Liver (tissue), 9 donors: ENCODE measurements around the gene NLK. TPM values are rescaled to one million over a fixed set of nuclear protein-coding genes. Genes with fewer than 3 reads are reported as not detected.

ENCODE experiments used
- DNase-seq: peaks from one replicate; pipeline ENCODE4 v3.0.0-alpha.2; 2017; ENCODE audit warnings: low spot score
- H3K27ac ChIP-seq, 2 donors: one replicate each; pipeline ENCODE4 v1.7.0; 2013; ENCODE audit warnings: inconsistent platforms in 2 of 2, low read length in 2 of 2, control low read depth in 1 of 2, low read depth in 1 of 2, mild to moderate bottlenecking in 1 of 2
- H3K27me3 ChIP-seq, 4 donors: one replicate each; pipeline versions ENCODE4 v1.6.1 to v1.7.0; 2013; ENCODE audit warnings: low read length in 3 of 4, inconsistent platforms in 1 of 4, mild to moderate bottlenecking in 1 of 4, moderate library complexity in 1 of 4; ENCODE audit not compliant: control insufficient read depth in 4 of 4, insufficient read depth in 4 of 4
- H3K36me3 ChIP-seq, 4 donors: one replicate each; pipeline versions ENCODE4 v1.6.1 to v1.7.0; 2013; ENCODE audit warnings: low read length in 3 of 4, mild to moderate bottlenecking in 3 of 4, low read depth in 1 of 4, moderate library complexity in 1 of 4; ENCODE audit not compliant: control insufficient read depth in 4 of 4, insufficient read depth in 3 of 4
- H3K4me1 ChIP-seq, 4 donors: one replicate each; pipeline versions ENCODE4 v1.6.1 to v1.7.0; 2013; ENCODE audit warnings: low read length in 3 of 4, mild to moderate bottlenecking in 3 of 4, moderate library complexity in 1 of 4; ENCODE audit not compliant: control insufficient read depth in 4 of 4, insufficient read depth in 4 of 4
- H3K4me3 ChIP-seq, 3 donors: one replicate each; pipeline versions ENCODE4 v1.6.1 to v1.7.0; 2013; ENCODE audit warnings: low read length in 3 of 3, control low read depth in 1 of 3, low read depth in 1 of 3, mild to moderate bottlenecking in 1 of 3
- H3K9ac ChIP-seq, 2 donors: one replicate each; pipeline ENCODE4 v1.7.0; 2013; ENCODE audit warnings: low read length in 2 of 2, mild to moderate bottlenecking in 2 of 2, moderate library complexity in 2 of 2, control low read depth in 1 of 2, low read depth in 1 of 2
- H3K9me3 ChIP-seq, 4 donors: one replicate each; pipeline versions ENCODE4 v1.6.1 to v1.7.0; 2013; ENCODE audit warnings: low read length in 3 of 4; ENCODE audit not compliant: control insufficient read depth in 4 of 4
- ATF3 ChIP-seq: IDR thresholded peaks from 2 replicates; pipeline ENCODE4 v1.6.1; 2016; ENCODE audit warnings: antibody characterized with exemption
- EGR1 ChIP-seq, 2 donors: IDR thresholded peaks; 2 replicates each; pipeline ENCODE4 v1.6.1; 2016 to 2018; ENCODE audit warnings: antibody characterized with exemption in 2 of 2, low read depth in 2 of 2
- FOXA1 ChIP-seq: IDR thresholded peaks from 2 replicates; pipeline ENCODE4 v1.6.1; 2016; ENCODE audit warnings: antibody characterized with exemption
- FOXA2 ChIP-seq: IDR thresholded peaks from 2 replicates; pipeline ENCODE4 v1.6.1; 2016; ENCODE audit warnings: antibody characterized with exemption
- GABPA ChIP-seq, 2 donors: IDR thresholded peaks in 1 of 2; conservative IDR thresholded peaks in 1 of 2; 2 replicates each; pipeline ENCODE4 v1.6.1; 2016; ENCODE audit warnings: antibody characterized with exemption in 2 of 2, mild to moderate bottlenecking in 1 of 2, moderate library complexity in 1 of 2
- HNF4A ChIP-seq, 2 donors: conservative IDR thresholded peaks; 2 replicates each; pipeline ENCODE4 v1.6.1; 2016; ENCODE audit warnings: antibody characterized with exemption in 2 of 2, mild to moderate bottlenecking in 2 of 2
- HNF4G ChIP-seq: IDR thresholded peaks from 2 replicates; pipeline ENCODE4 v1.6.1; 2016; ENCODE audit warnings: antibody characterized with exemption
- RXRA ChIP-seq, 2 donors: IDR thresholded peaks; 2 replicates each; pipeline ENCODE4 v1.6.1; 2017 to 2018; ENCODE audit warnings: antibody characterized with exemption in 2 of 2, mild to moderate bottlenecking in 1 of 2
- YY1 ChIP-seq: IDR thresholded peaks from 2 replicates; pipeline ENCODE4 v1.6.1; 2016; ENCODE audit warnings: antibody characterized with exemption, mild to moderate bottlenecking
- ZBTB33 ChIP-seq: IDR thresholded peaks from 2 replicates; pipeline ENCODE4 v1.6.1; 2016; ENCODE audit warnings: antibody characterized with exemption
- WGBS: extraction: QIAGEN DNeasy Blood & Tissue Kit; methylation state at CpG from one replicate; pipeline ENCODE4 v1.1.7; 2013; 5-methylcytosine and 5-hydroxymethylcytosine counted together
- polyA plus RNA-seq, 2 donors: library from polyadenylated mRNA; stranded (reverse) in 1 of 2; unstranded in 1 of 2; fragments of 200-250 nt in 1 of 2; fragments of >200 nt in 1 of 2; fragmentation: Nextera tagmentation in 1 of 2; extraction: Ambion mirVana in 1 of 2; gene quantifications; one replicate each; pipeline versions ENCODE4 v1.2.1 to v1.2.3, GENCODE V29; 2013 to 2015
- total RNA-seq, 2 donors: library from RNA; depleted of rRNA; stranded (reverse); fragments of >200 nt; gene quantifications; one replicate each; pipeline ENCODE4 v1.2.3, GENCODE V29; 2014
- TF ChIP-seq, protein P1 (sequence below): fragments of 150-350 bp; IDR thresholded peaks from 2 replicates; pipeline ENCODE4 v1.5.1; 2017; ENCODE audit warnings: improper control_type of control experiment, low read depth, low read length; ENCODE audit not compliant: missing input control
- TF ChIP-seq, protein P2 (sequence below): IDR thresholded peaks from 2 replicates; pipeline ENCODE4 v1.6.1; 2016; ENCODE audit warnings: antibody characterized with exemption
- donor health status: healthy.
- donor health status: healthy.
- donor health status: healthy.
- donor health status: healthy.
- donor health status: healthy.

Gene NLK
- total and polyA plus RNA-seq, 4 donors: 4.4 to 17.4 (median 9.2) TPM

GRCh38 chr17:28127196-28127595 is 84.7 kb downstream of the NLK start:
- TF ChIP-seq, protein P1, sequence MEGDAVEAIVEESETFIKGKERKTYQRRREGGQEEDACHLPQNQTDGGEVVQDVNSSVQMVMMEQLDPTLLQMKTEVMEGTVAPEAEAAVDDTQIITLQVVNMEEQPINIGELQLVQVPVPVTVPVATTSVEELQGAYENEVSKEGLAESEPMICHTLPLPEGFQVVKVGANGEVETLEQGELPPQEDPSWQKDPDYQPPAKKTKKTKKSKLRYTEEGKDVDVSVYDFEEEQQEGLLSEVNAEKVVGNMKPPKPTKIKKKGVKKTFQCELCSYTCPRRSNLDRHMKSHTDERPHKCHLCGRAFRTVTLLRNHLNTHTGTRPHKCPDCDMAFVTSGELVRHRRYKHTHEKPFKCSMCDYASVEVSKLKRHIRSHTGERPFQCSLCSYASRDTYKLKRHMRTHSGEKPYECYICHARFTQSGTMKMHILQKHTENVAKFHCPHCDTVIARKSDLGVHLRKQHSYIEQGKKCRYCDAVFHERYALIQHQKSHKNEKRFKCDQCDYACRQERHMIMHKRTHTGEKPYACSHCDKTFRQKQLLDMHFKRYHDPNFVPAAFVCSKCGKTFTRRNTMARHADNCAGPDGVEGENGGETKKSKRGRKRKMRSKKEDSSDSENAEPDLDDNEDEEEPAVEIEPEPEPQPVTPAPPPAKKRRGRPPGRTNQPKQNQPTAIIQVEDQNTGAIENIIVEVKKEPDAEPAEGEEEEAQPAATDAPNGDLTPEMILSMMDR: no peak
- no peak for TF ChIP-seq YY1
- no peak for TF ChIP-seq EGR1 (IDR thresholded peaks at IDR 0.05; ENCODE audit: low read depth in 2 of 2)
- TF ChIP-seq RXRA (IDR thresholded peaks at IDR 0.05): no peak

DNA sequence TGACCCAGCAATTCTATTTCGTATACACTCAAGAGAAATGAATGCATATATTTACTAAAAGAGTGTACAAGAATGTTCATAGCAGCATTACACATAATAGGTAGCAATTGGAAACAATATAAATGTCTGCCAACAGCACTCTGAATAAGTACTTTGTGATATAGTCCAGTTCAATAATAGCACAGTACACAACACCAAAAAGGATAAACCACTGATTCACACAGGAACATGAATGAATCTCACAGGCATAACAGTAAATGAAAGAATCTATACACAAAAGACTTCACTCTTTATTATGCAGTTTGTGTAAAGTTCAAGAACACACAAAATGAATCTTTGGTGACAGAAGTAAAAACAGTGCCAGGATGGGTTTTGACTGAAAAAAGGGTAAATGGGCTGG is 86.3 kb downstream of the NLK start:
- Histone ChIP-seq H3K9me3 (no peaks in the 10 kb centered on the region), H3K4me3 (no peak overlapping the region), H3K27ac (no peak overlapping the region), H3K27me3 (no peaks in the 10 kb centered on the region), H3K4me1 (peaks cover 0 to 7% (median 5%) of the 10 kb centered on the region in 4 donors), H3K36me3 (peaks cover 0 to 8% (median 0%) of the 10 kb centered on the region in 4 donors), H3K9ac (no peak overlapping the region)
- no peak for DNase-seq
- 94% methylated on average over 1 of the region's 1 CpG for WGBS
- TF ChIP-seq ZBTB33: no peak
- TF ChIP-seq RXRA (IDR thresholded peaks at IDR 0.05): no peak
- TF ChIP-seq, protein P1: no peak
- TF ChIP-seq ATF3: no peak
- TF ChIP-seq FOXA1: no peak
- TF ChIP-seq GABPA (IDR thresholded peaks at IDR 0.05 in 1 of 2, conservative IDR thresholded peaks at IDR 0.05 in 1 of 2): no peak
- TF ChIP-seq HNF4G: no peak
- no peak for TF ChIP-seq FOXA2
- no peak for TF ChIP-seq HNF4A (conservative IDR thresholded peaks at IDR 0.05)
- TF ChIP-seq, protein P2, sequence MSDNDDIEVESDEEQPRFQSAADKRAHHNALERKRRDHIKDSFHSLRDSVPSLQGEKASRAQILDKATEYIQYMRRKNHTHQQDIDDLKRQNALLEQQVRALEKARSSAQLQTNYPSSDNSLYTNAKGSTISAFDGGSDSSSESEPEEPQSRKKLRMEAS: no peak

More at GRCh38 chr17:28127196-28127595, 84.7 kb downstream of the NLK start:
- Histone ChIP-seq H3K9ac (no peak overlapping the region), H3K4me1 (peaks cover 0 to 7% (median 5%) of the 10 kb centered on the region in 4 donors), H3K9me3 (no peaks in the 10 kb centered on the region), H3K27me3 (no peaks in the 10 kb centered on the region), H3K4me3 (no peak overlapping the region), H3K36me3 (no peaks in the 10 kb centered on the region), H3K27ac (no peak overlapping the region)
- no peak for DNase-seq
- WGBS: 99% methylated on average over 1 of the region's 1 CpG
